ENCODE data around the gene PRR15L. TPM values are rescaled to one million over a fixed set of nuclear protein-coding genes. Genes with fewer than 3 reads are reported as not detected.

The PRR15L gene
- total and polyA plus RNA-seq, 2 experiments from 2014 or later, result not detected

GRCh38 chr17:47964856-47965255 lies 7.2 kb upstream of the PRR15L start:
- DNase-seq, result no peak
- in situ Hi-C loops (cut with MboI), result no loop called here

GRCh38 chr17:47962901-47963300 lies 5.2 kb upstream of the PRR15L start:
- TF ChIP-seq EZH2 (IDR thresholded peaks at IDR 0.05; ENCODE audit: insufficient read depth, poor library complexity, severe bottlenecking) (no peak), EZH2phosphoT487 (IDR thresholded peaks at IDR 0.05; ENCODE audit: insufficient read depth, low read depth) (no peak)

More at GRCh38 chr17:47964856-47965255, 7.2 kb upstream of the PRR15L start:
- Histone ChIP-seq H3K9me2 (ENCODE audit: insufficient read depth) (no peaks in the 10 kb centered on the region), H3K9ac (no peak overlapping the region), H2AFZ (no peak overlapping the region), H3K9me3 (ENCODE audit: low read depth) (no peaks in the 10 kb centered on the region), H3K4me2 (ENCODE audit: unreplicated experiment) (no peak overlapping the region), H3K79me2 (ENCODE audit: insufficient read depth) (no peaks in the 10 kb centered on the region), H4K20me1 (ENCODE audit: insufficient read depth) (no peaks in the 10 kb centered on the region), H3K36me3 (ENCODE audit: low read depth) (no peaks in the 10 kb centered on the region), H3F3A (ENCODE audit: insufficient read depth) (peaks cover 15% of the 10 kb centered on the region; the same call in 1 of the 2 replicates), H3K4me3 (no peak overlapping the region), H3K27me3 (replicated peaks; ENCODE audit: insufficient read depth) (no peaks in the 10 kb centered on the region), H3K27ac (no peak overlapping the region), H3K4me1 (ENCODE audit: insufficient read depth) (peaks cover 19% of the 10 kb centered on the region)
- 83 to 84% methylated on average over 5 of the region's 5 CpGs for WGBS, 2 experiments (ENCODE audit: low coverage in 1 of 2, low lambda C conversion rate in 2 of 2, missing lambda C conversion rate in 2 of 2)
- TF ChIP-seq EZH2 (IDR thresholded peaks at IDR 0.05; ENCODE audit: insufficient read depth, poor library complexity, severe bottlenecking), result no peak
- no peak for TF ChIP-seq EZH2phosphoT487 (IDR thresholded peaks at IDR 0.05; ENCODE audit: insufficient read depth, low read depth)

DNA sequence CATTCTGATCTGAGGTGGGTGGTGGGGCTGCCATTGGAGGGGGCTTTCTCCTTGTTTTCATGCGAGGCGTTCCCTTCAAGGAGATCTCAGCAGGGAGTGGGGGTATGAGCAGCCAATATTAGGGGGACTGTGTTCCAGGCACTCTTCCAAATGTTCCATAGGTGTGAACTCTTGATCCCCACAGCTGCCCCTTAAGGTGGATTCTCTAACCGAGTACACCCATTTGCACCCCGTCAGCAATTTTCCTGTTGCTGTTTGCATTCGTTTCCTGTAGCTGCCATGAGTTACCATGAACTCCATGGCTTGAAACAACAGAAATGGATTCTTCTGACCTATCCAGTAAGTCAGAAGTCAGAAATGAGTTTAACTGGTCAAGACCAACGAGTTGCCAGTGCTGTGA lies 3.7 kb upstream of the PRR15L start:
- H3K27ac ChIP-seq, result no peak overlapping the region
- H3K27me3 ChIP-seq (replicated peaks; ENCODE audit: insufficient read depth), result no peaks in the 10 kb centered on the region
- no peaks in the 10 kb centered on the region for H3F3A ChIP-seq (ENCODE audit: insufficient read depth)
- H3K4me2 ChIP-seq (ENCODE audit: unreplicated experiment), result no peak overlapping the region
- no peak overlapping the region for H3K9ac ChIP-seq
- H3K4me3 ChIP-seq, result no peak overlapping the region
- no peaks in the 10 kb centered on the region for H3K79me2 ChIP-seq (ENCODE audit: insufficient read depth)
- 75 to 82% methylated on average over 6 of the region's 6 CpGs for WGBS, 2 experiments (ENCODE audit: low coverage in 1 of 2, low lambda C conversion rate in 2 of 2, missing lambda C conversion rate in 2 of 2)
- no peak overlapping the region for H2AFZ ChIP-seq
- no peak for DNase-seq
- H3K4me1 ChIP-seq (ENCODE audit: insufficient read depth), result no peaks in the 10 kb centered on the region
- no peaks in the 10 kb centered on the region for H3K9me2 ChIP-seq (ENCODE audit: insufficient read depth)
- H3K36me3 ChIP-seq (ENCODE audit: low read depth), result no peaks in the 10 kb centered on the region
- no peaks in the 10 kb centered on the region for H4K20me1 ChIP-seq (ENCODE audit: insufficient read depth)
- H3K9me3 ChIP-seq (ENCODE audit: low read depth), result no peaks in the 10 kb centered on the region
- in situ Hi-C loops (cut with MboI), result no loop called here
- TF ChIP-seq EZH2 (IDR thresholded peaks at IDR 0.05; ENCODE audit: insufficient read depth, poor library complexity, severe bottlenecking) (no peak), EZH2phosphoT487 (IDR thresholded peaks at IDR 0.05; ENCODE audit: insufficient read depth, low read depth) (no peak)

More at GRCh38 chr17:47962901-47963300, 5.2 kb upstream of the PRR15L start:
- H3K4me1 ChIP-seq (ENCODE audit: insufficient read depth), result peaks cover 12% of the 10 kb centered on the region
- H2AFZ ChIP-seq, result no peak overlapping the region
- H3K36me3 ChIP-seq (ENCODE audit: low read depth), result no peaks in the 10 kb centered on the region
- H3K4me2 ChIP-seq (ENCODE audit: unreplicated experiment), result no peak overlapping the region
- no peak overlapping the region for H3K4me3 ChIP-seq
- H4K20me1 ChIP-seq (ENCODE audit: insufficient read depth), result no peaks in the 10 kb centered on the region
- no peak overlapping the region for H3K27ac ChIP-seq
- peaks cover 10% of the 10 kb centered on the region; the same call in 1 of the 2 replicates for H3F3A ChIP-seq (ENCODE audit: insufficient read depth)
- no peaks in the 10 kb centered on the region for H3K79me2 ChIP-seq (ENCODE audit: insufficient read depth)
- in situ Hi-C loops (cut with MboI), result no loop called here
- no peaks in the 10 kb centered on the region for H3K9me2 ChIP-seq (ENCODE audit: insufficient read depth)
- no peaks in the 10 kb centered on the region for H3K9me3 ChIP-seq (ENCODE audit: low read depth)
- 81 to 88% methylated on average over 3 of the region's 3 CpGs for WGBS, 2 experiments (ENCODE audit: low coverage in 1 of 2, low lambda C conversion rate in 2 of 2, missing lambda C conversion rate in 2 of 2)
- H3K27me3 ChIP-seq (replicated peaks; ENCODE audit: insufficient read depth), result no peaks in the 10 kb centered on the region
- DNase-seq, result no peak
- H3K9ac ChIP-seq, result no peak overlapping the region

DNA sequence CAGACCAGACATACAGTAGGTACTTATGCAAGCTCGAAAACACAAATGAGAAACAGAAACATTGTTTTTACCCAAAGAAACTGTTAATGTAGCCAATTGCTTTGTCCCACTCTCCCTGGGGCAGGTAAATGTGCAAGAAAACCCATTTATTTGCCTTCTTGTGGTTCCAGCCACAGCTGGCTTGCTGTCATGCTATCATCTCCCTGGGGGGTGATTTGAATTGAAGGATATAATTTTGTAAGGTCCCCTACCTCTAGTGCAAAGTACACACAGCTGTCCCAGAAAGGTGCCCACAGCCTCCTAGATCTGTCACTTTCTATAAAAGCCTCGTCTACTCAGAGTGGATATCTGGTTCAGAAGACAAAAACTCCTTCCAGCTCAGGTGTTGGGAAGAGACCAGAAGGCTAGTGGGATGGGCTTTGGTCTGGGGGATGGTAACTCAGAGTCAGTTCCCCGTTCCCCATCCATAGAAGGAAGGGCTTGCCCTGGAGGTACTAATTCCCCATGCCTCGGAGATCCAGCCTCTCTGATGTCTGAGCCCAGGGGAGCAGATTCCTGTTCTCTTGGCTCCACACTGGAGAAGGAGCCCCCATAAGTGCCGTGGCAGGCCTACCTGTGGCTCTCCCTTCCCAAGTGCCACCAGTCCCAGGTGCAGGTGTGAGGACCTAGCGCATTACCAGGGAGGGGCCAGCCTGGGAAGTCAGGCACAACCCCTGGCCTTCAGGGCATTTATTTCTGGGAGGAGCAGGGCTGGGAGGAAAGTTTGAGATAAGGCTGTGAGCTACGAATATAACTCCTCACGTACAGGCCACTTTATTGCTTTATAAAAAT lies 2.4 kb upstream of the PRR15L start:
- 64 to 67% methylated on average over 8 of the region's 8 CpGs for WGBS, 2 experiments (ENCODE audit: low coverage in 1 of 2, low lambda C conversion rate in 2 of 2, missing lambda C conversion rate in 2 of 2)
- H3K4me1 ChIP-seq (ENCODE audit: insufficient read depth), result no peaks in the 10 kb centered on the region
- in situ Hi-C loops (cut with MboI), result no loop called here
- H3K27ac ChIP-seq, result no peak overlapping the region
- no peaks in the 10 kb centered on the region for H3K9me3 ChIP-seq (ENCODE audit: low read depth)
- H2AFZ ChIP-seq, result no peak overlapping the region
- no peak for DNase-seq
- H3K27me3 ChIP-seq (replicated peaks; ENCODE audit: insufficient read depth), result no peaks in the 10 kb centered on the region
- no peaks in the 10 kb centered on the region for H3K9me2 ChIP-seq (ENCODE audit: insufficient read depth)
- H3K4me2 ChIP-seq (ENCODE audit: unreplicated experiment), result no peak overlapping the region
- no peaks in the 10 kb centered on the region for H3F3A ChIP-seq (ENCODE audit: insufficient read depth)
- H3K9ac ChIP-seq, result no peak overlapping the region
- no peaks in the 10 kb centered on the region for H3K79me2 ChIP-seq (ENCODE audit: insufficient read depth)
- no peak overlapping the region for H3K4me3 ChIP-seq
- H3K36me3 ChIP-seq (ENCODE audit: low read depth), result no peaks in the 10 kb centered on the region
- TF ChIP-seq EZH2 (IDR thresholded peaks at IDR 0.05; ENCODE audit: insufficient read depth, poor library complexity, severe bottlenecking), result no peak
- TF ChIP-seq EZH2phosphoT487 (IDR thresholded peaks at IDR 0.05; ENCODE audit: insufficient read depth, low read depth), result no peak
- no peaks in the 10 kb centered on the region for H4K20me1 ChIP-seq (ENCODE audit: insufficient read depth)

Data from GM23248 (cell line).